Keratinocyte (primary cell): ENCODE data around the gene UBE2D1. TPM values are rescaled to one million over a fixed set of nuclear protein-coding genes. Genes with fewer than 3 reads are reported as not detected.

Source experiments
- DNase-seq: peaks from one replicate; pipeline ENCODE4 v3.0.0-alpha.2; 2011; ENCODE audit warnings: low read depth, missing footprints, low spot score
- FAIRE-seq: peaks from 2 replicates; lab custom pipeline; 2011; peaks lifted over from hg19 to GRCh38; lab: Jason Lieb, UNC
- H2AFZ ChIP-seq: 2 replicates; pipeline ENCODE4 v1.6.0; 2012; ENCODE audit warnings: low read length, control low read depth, inconsistent platforms; ENCODE audit not compliant: control insufficient read depth
- H3K27ac ChIP-seq: 2 replicates; pipeline ENCODE4 v1.5.1; 2011; ENCODE audit warnings: low read length; ENCODE audit not compliant: control insufficient read depth, insufficient read depth
- H3K27me3 ChIP-seq: 3 replicates; pipeline ENCODE4 v1.6.0; 2011; ENCODE audit warnings: low read length; ENCODE audit not compliant: control insufficient read depth, insufficient read depth; ENCODE audit errors: extremely low read depth
- H3K36me3 ChIP-seq, 2 experiments: 2 replicates in 1 of 2; 3 replicates in 1 of 2; pipeline ENCODE4 v1.5.1; 2011; ENCODE audit warnings: low read length in 2 of 2, mild to moderate bottlenecking in 1 of 2; ENCODE audit not compliant: control insufficient read depth in 2 of 2, insufficient read depth in 2 of 2; ENCODE audit errors: extremely low read depth in 1 of 2
- H3K4me1 ChIP-seq: 3 replicates; pipeline ENCODE4 v1.5.1; 2011; ENCODE audit warnings: low read length; ENCODE audit not compliant: control insufficient read depth, insufficient read depth; ENCODE audit errors: extremely low read depth
- H3K4me2 ChIP-seq: 3 replicates; pipeline ENCODE4 v1.6.0; 2011; ENCODE audit warnings: low read depth, low read length; ENCODE audit not compliant: control insufficient read depth, insufficient read depth; ENCODE audit errors: extremely low read depth
- H3K4me3 ChIP-seq, 3 experiments: fragments of 200-600 bp in 1 of 3; sonication (generic) in 1 of 3; 2 replicates in 2 of 3; 3 replicates in 1 of 3; pipeline ENCODE4 v1.5.1; 2011 to 2016; ENCODE audit warnings: low read length in 3 of 3, mild to moderate bottlenecking in 3 of 3, control low read depth in 2 of 3, inconsistent platforms in 1 of 3, low read depth in 1 of 3, mixed read lengths in 1 of 3, mixed run types in 1 of 3, moderate library complexity in 1 of 3; ENCODE audit not compliant: control insufficient read depth in 2 of 3, insufficient read depth in 2 of 3; ENCODE audit errors: extremely low read depth in 1 of 3
- H3K79me2 ChIP-seq: 2 replicates; pipeline ENCODE4 v1.6.0; 2012; ENCODE audit warnings: low read length; ENCODE audit not compliant: control insufficient read depth, insufficient read depth
- H3K9ac ChIP-seq: 3 replicates; pipeline ENCODE4 v1.6.0; 2011; ENCODE audit warnings: low read length; ENCODE audit not compliant: control insufficient read depth, insufficient read depth; ENCODE audit errors: extremely low read depth
- H3K9me1 ChIP-seq: 3 replicates; pipeline ENCODE4 v1.6.0; 2011; ENCODE audit warnings: low read length; ENCODE audit not compliant: control insufficient read depth, insufficient read depth; ENCODE audit errors: extremely low read depth
- H3K9me3 ChIP-seq: 2 replicates; pipeline ENCODE4 v1.5.1; 2012; ENCODE audit warnings: low read depth, low read length; ENCODE audit not compliant: control insufficient read depth
- H4K20me1 ChIP-seq: 3 replicates; pipeline ENCODE4 v1.6.0; 2011; ENCODE audit warnings: low read length; ENCODE audit not compliant: control insufficient read depth, insufficient read depth; ENCODE audit errors: extremely low read depth
- CTCF ChIP-seq, 3 experiments: IDR thresholded peaks in 1 of 3; conservative IDR thresholded peaks in 1 of 3; optimal IDR thresholded peaks in 1 of 3; 2 replicates in 2 of 3; 3 replicates in 1 of 3; pipeline versions ENCODE3 to v1.5.1; 2011; ENCODE audit warnings: low read length in 3 of 3, mild to moderate bottlenecking in 3 of 3, moderate library complexity in 2 of 3, control low read depth in 1 of 3, inconsistent platforms in 1 of 3; ENCODE audit not compliant: insufficient read depth in 2 of 3; ENCODE audit errors: extremely low read depth in 1 of 3
- EZH2 ChIP-seq: IDR thresholded peaks from one replicate; pipeline ENCODE4 v1.6.1; 2012; ENCODE audit warnings: inconsistent platforms, mild to moderate bottlenecking, low read length, moderate library complexity
- dilution Hi-C: fragments of 300-500 bp; cut with MboI; formaldehyde crosslinking; loops from one replicate; pipeline ENCODE4 v1.7.0; 2020; ENCODE audit warnings: low sequenced_read_pairs; ENCODE audit not compliant: extremely low pct_ligation_motif_present
- polyA plus RNA-seq, 5 experiments: library from polyadenylated mRNA; depleted of rRNA in 3 of 5; stranded (reverse) in 3 of 5; stranded (forward) in 1 of 5; unstranded in 1 of 5; fragments of >200 nt; gene quantifications; 1 replicate in 1 of 5; 2 replicates in 3 of 5; 3 replicates in 1 of 5; pipeline versions ENCODE4 v1.2.1 to v1.2.3, GENCODE V29; 2011 to 2012; ENCODE audit warnings: missing spikeins in 2 of 5, low read depth in 1 of 5, low replicate concordance in 1 of 5

The UBE2D1 gene
- polyA plus RNA-seq, 1 donor (not counting 4 experiments of a cell fraction or from before 2014, with no cell fraction given), result 25.4 TPM

DNA sequence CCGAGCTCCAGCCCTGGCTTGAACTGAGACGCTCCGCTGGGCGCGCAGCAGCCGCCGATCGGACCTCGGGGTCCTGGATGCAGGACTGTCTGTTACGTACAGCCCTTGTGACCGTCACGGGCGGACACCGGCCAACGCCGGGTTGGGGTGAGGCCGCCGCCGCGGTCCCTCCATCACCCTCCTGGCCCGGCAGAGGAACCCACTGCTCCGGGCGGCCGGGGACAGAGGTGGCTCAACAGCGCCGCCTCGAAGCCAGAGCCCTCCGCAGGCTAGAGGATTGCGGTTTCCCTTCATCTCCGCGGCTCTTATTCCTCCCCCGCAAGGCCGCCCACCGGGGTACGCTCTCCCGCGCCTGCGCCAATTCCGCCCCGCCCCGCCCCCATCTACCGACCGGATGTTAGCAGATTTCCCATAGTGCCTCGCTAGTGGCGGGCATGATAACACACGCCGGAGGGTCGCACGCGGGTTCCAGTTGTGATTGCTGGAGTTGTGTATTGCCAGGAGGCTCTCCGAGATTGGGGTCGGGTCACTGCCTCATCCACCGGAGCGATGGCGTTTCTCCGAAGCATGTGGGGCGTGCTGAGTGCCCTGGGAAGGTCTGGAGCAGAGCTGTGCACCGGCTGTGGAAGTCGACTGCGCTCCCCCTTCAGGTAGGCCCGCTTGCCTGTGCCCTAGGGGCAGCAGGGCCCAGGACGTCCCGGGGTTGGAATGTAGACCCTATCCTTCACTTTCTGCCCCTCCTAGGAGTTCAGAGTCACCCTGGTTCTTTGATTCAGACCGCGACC is 50.4 kb downstream of the UBE2D1 start, which contains the start of gene TFAM:
TSS of gene TFAM (plus strand) at position 412 of the 785 bp plus-strand sequence. CDS start at position 550, 138 bp downstream.
- Histone ChIP-seq H3K9ac (peak within 1 kb of the TSS; percentile 90), H3K4me1 (peaks cover 17% of the 10 kb centered on the region), H3K9me3 (no peaks in the 10 kb centered on the region), H3K4me2 (peak within 1 kb of the TSS; percentile 93), H3K9me1 (no peaks in the 10 kb centered on the region), H3K27me3 (no peaks in the 10 kb centered on the region), H3K36me3 (peaks cover 3 to 26% of the 10 kb centered on the region in 2 experiments), H3K4me3 (peak within 1 kb of the TSS; percentile 93 to 99 (median 98)), H4K20me1 (no peaks in the 10 kb centered on the region), H3K27ac (peak within 1 kb of the TSS; percentile 91), H2AFZ (peak within 1 kb of the TSS; percentile 92), H3K79me2 (peaks cover 38% of the 10 kb centered on the region)
- FAIRE-seq, result no peak
- no peak for TF ChIP-seq EZH2
- peak; percentile 20 to 83 (median 37) for TF ChIP-seq CTCF (optimal IDR thresholded peaks at IDR 0.05 in 1 of 3, IDR thresholded peaks at IDR 0.05 in 1 of 3, conservative IDR thresholded peaks at IDR 0.05 in 1 of 3; ENCODE audit: extremely low read depth in 1 of 3, insufficient read depth in 2 of 3, low read length in 3 of 3)
- dilution Hi-C loops, result no loop called here
- peak; percentile 26 for DNase-seq

DNA sequence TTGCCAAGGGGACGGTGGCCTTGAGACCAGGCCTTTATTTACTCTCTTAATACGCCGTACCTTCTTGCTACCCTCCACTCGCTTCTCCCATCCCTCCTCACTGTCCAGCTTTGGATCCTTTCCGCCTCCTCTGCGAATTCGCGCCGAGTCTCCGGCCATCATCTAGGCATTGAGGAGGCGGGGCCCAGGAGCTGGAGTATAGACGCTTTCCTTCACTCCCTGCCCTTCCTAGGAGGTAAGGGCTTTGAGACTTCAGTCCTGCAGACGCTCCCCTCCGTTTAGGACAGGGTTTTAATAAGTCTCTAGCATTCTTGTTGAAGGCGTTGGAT is 50.9 kb downstream of the UBE2D1 start:
- Histone ChIP-seq H3K9ac (peak overlapping the region; percentile 90), H3K4me2 (peak overlapping the region; percentile 93), H3K4me3 (peak overlapping the region; percentile 93 to 99 (median 98)), H3K27me3 (no peaks in the 10 kb centered on the region), H4K20me1 (no peaks in the 10 kb centered on the region), H3K9me1 (no peaks in the 10 kb centered on the region), H3K27ac (peak overlapping the region; percentile 91), H3K36me3 (peaks cover 3 to 26% of the 10 kb centered on the region in 2 experiments), H3K9me3 (no peaks in the 10 kb centered on the region), H3K79me2 (peaks cover 38% of the 10 kb centered on the region), H3K4me1 (peaks cover 17% of the 10 kb centered on the region), H2AFZ (peak overlapping the region; percentile 89)
- FAIRE-seq (no peak), DNase-seq (no peak)
- no peak for TF ChIP-seq EZH2
- no peak for TF ChIP-seq CTCF (optimal IDR thresholded peaks at IDR 0.05 in 1 of 3, IDR thresholded peaks at IDR 0.05 in 1 of 3, conservative IDR thresholded peaks at IDR 0.05 in 1 of 3; ENCODE audit: extremely low read depth in 1 of 3, insufficient read depth in 2 of 3, low read length in 3 of 3)
- dilution Hi-C loops, result no loop called here
